Mucosa of rectum (tissue), 2 donors: ENCODE measurements around the gene KLF7.

ENCODE experiments used
- H3K27ac ChIP-seq, 2 donors: one replicate each; pipeline ENCODE4 v1.7.0; 2013; ENCODE audit warnings: inconsistent platforms in 2 of 2, low read depth in 2 of 2, low read length in 2 of 2
- H3K27me3 ChIP-seq, 2 donors: one replicate each; pipeline ENCODE4 v1.7.0; 2013; ENCODE audit warnings: low read length in 2 of 2; ENCODE audit not compliant: control insufficient read depth in 2 of 2, insufficient read depth in 2 of 2
- H3K36me3 ChIP-seq, 2 donors: one replicate each; pipeline ENCODE4 v1.7.0; 2013; ENCODE audit warnings: low read length in 2 of 2; ENCODE audit not compliant: control insufficient read depth in 2 of 2, insufficient read depth in 2 of 2
- H3K4me1 ChIP-seq, 2 donors: one replicate each; pipeline ENCODE4 v1.7.0; 2013; ENCODE audit warnings: low read length in 2 of 2, mild to moderate bottlenecking in 1 of 2; ENCODE audit not compliant: control insufficient read depth in 2 of 2, insufficient read depth in 2 of 2
- H3K4me3 ChIP-seq, 2 donors: one replicate each; pipeline ENCODE4 v1.7.0; 2013; ENCODE audit warnings: low read length in 2 of 2
- H3K9ac ChIP-seq, 2 donors: one replicate each; pipeline ENCODE4 v1.7.0; 2013; ENCODE audit warnings: low read length in 2 of 2, low read depth in 1 of 2, mild to moderate bottlenecking in 1 of 2
- H3K9me3 ChIP-seq, 2 donors: one replicate each; pipeline ENCODE4 v1.7.0; 2013; ENCODE audit warnings: low read length in 2 of 2; ENCODE audit not compliant: control insufficient read depth in 2 of 2
- donor health status: healthy.
- donor health status: Normal muscosa, but diverticular disease.

The KLF7 gene

GRCh38 chr2:207137596-207138337 lies 28.0 kb downstream of the KLF7 start:
- peaks cover 6 to 8% of the 10 kb centered on the region in 2 donors for H3K4me1 ChIP-seq
- H3K27me3 ChIP-seq: no peaks in the 10 kb centered on the region
- H3K27ac ChIP-seq: no peak overlapping the region
- no peak overlapping the region for H3K4me3 ChIP-seq
- H3K9ac ChIP-seq: no peak overlapping the region
- H3K36me3 ChIP-seq: no peaks in the 10 kb centered on the region
- no peaks in the 10 kb centered on the region for H3K9me3 ChIP-seq

GRCh38 chr2:207136874-207137273 lies 28.9 kb downstream of the KLF7 start:
- Histone ChIP-seq H3K4me1 (peaks cover 3 to 4% of the 10 kb centered on the region in 2 donors), H3K9me3 (no peaks in the 10 kb centered on the region), H3K36me3 (no peaks in the 10 kb centered on the region), H3K9ac (no peak overlapping the region), H3K27me3 (no peaks in the 10 kb centered on the region), H3K27ac (no peak overlapping the region), H3K4me3 (no peak overlapping the region)

- Histone ChIP-seq H3K27ac (peak overlapping the region in 1 of 2 donors; percentile 20), H3K9me3 (no peaks in the 10 kb centered on the region), H3K4me3 (no peak overlapping the region), H3K27me3 (no peaks in the 10 kb centered on the region), H3K9ac (no peak overlapping the region), H3K36me3 (no peaks in the 10 kb centered on the region), H3K4me1 (peaks cover 3 to 4% of the 10 kb centered on the region in 2 donors)
These were observed 29.8 kb downstream of the KLF7 start for GRCh38 chr2:207135801-207136457.

GRCh38 chr2:207135340-207135739 lies 30.4 kb downstream of the KLF7 start:
- Histone ChIP-seq H3K36me3 (no peaks in the 10 kb centered on the region), H3K27ac (no peak overlapping the region), H3K27me3 (no peaks in the 10 kb centered on the region), H3K9me3 (no peaks in the 10 kb centered on the region), H3K4me3 (no peak overlapping the region), H3K4me1 (peaks cover 3 to 4% of the 10 kb centered on the region in 2 donors), H3K9ac (no peak overlapping the region)

- H3K36me3 ChIP-seq: no peaks in the 10 kb centered on the region
- no peaks in the 10 kb centered on the region for H3K27me3 ChIP-seq
- H3K9me3 ChIP-seq: no peaks in the 10 kb centered on the region
- no peak overlapping the region for H3K4me3 ChIP-seq
- no peak overlapping the region for H3K9ac ChIP-seq
- peaks cover 3 to 4% of the 10 kb centered on the region in 2 donors for H3K4me1 ChIP-seq
- H3K27ac ChIP-seq: peak overlapping the region; percentile 18 to 61
These were observed 31.8 kb downstream of the KLF7 start for GRCh38 chr2:207133820-207134519.

DNA sequence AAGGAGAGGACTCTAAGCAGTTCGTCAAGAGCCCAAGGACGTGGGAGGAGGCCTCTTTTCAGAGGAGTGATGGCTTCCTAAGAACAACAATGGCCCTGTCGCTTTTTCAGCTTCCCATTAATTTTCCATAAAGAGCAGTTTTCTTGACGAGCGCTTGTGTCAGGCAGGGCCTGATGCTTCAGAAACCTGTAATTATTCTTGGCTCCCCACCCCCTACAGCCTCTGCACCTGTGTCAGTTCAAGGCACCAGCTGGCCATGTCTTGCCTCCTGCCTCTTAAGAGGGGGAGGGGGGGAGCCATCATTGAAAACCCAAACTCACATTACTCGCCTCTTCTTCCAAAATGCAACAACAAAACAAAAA lies 32.3 kb downstream of the KLF7 start:
- H3K27me3 ChIP-seq: no peaks in the 10 kb centered on the region
- H3K4me1 ChIP-seq: peaks cover 3 to 4% of the 10 kb centered on the region in 2 donors
- no peak overlapping the region for H3K9ac ChIP-seq
- no peaks in the 10 kb centered on the region for H3K36me3 ChIP-seq
- H3K9me3 ChIP-seq: no peaks in the 10 kb centered on the region
- H3K4me3 ChIP-seq: no peak overlapping the region
- H3K27ac ChIP-seq: peak overlapping the region; percentile 18 to 55

- H3K4me3 ChIP-seq: no peak overlapping the region
- H3K27ac ChIP-seq: no peak overlapping the region
- no peaks in the 10 kb centered on the region for H3K36me3 ChIP-seq
- H3K4me1 ChIP-seq: peaks cover 3 to 4% of the 10 kb centered on the region in 2 donors
- H3K27me3 ChIP-seq: no peaks in the 10 kb centered on the region
- no peaks in the 10 kb centered on the region for H3K9me3 ChIP-seq
- no peak overlapping the region for H3K9ac ChIP-seq
These were observed 33.7 kb downstream of the KLF7 start for GRCh38 chr2:207132019-207132418.

DNA sequence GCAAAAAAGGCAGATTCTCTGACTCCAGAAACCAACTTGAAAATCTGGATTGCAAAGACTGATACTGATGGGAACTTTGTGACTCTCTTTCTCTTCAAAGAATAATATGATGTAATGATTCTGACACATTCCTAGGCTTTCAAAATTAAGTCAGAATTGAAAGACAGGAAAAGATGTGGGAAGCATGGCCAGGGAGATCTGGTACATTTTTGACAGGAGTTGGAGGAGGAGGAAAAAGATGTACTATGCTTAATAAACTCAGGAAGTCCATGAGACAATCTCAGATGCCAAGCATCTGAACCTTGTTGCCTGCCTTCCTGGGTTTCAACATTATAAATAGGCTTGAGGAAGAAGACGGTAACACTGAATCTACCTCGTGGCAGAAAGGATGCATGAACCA lies 34.2 kb downstream of the KLF7 start:
- Histone ChIP-seq H3K27me3 (no peaks in the 10 kb centered on the region), H3K9ac (no peak overlapping the region), H3K36me3 (no peaks in the 10 kb centered on the region), H3K4me3 (no peak overlapping the region), H3K27ac (no peak overlapping the region), H3K4me1 (peaks cover 3 to 4% of the 10 kb centered on the region in 2 donors), H3K9me3 (no peaks in the 10 kb centered on the region)

DNA sequence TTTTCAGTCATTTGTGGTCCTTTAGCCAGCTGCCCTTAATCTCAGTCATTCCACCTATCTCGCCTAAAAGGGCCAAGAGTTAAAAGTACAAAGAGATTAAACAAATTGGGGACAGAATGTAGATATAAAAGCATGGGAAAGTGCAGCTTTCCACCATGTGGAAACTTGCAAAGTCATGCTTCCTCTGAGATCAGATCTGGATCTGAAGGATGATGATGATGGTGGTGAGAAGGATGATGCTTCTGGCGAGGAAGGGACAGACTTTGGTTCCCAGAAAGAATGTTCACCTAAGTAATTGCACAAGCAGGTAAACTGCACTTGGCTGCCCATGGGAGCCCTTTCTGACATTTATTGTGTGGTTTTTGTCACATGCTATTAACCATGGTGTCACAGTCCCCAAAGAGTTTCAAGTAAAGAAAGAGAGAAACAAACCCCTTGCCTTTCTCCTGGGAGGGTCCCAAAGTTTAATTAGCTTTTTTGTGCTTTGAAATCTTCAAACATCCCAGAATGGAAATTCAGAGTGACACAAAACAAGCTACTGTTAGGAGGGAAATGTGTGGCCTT lies 34.7 kb downstream of the KLF7 start:
- Histone ChIP-seq H3K27me3 (no peaks in the 10 kb centered on the region), H3K4me3 (no peak overlapping the region), H3K27ac (no peak overlapping the region), H3K4me1 (peaks cover 3 to 4% of the 10 kb centered on the region in 2 donors), H3K9me3 (no peaks in the 10 kb centered on the region), H3K9ac (no peak overlapping the region), H3K36me3 (no peaks in the 10 kb centered on the region)

DNA sequence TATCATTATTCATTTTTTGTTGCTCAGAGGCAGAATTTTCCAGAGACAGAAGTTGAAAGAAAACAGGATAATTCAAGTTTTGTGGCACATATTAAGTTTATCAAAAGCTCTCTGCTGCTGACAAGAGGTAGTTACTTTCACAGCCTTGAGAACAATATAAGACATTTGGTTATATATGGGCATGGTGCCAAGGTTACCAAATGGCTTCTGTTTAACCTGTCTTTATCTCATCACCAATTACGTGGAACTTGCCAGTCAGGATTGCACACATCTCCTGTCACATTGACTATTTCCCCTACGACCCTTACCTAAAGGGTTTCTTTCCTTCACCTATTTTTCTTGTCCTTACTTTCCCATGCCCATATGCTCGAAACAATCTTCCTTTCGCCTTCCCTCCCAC lies 35.9 kb downstream of the KLF7 start:
- Histone ChIP-seq H3K36me3 (no peaks in the 10 kb centered on the region), H3K4me1 (no peaks in the 10 kb centered on the region), H3K4me3 (no peak overlapping the region), H3K9ac (no peak overlapping the region), H3K27me3 (no peaks in the 10 kb centered on the region), H3K27ac (no peak overlapping the region), H3K9me3 (no peaks in the 10 kb centered on the region)
